GM19025 (cell line): Measurements from ENCODE around the gene HMGXB3.
"Not testable (repeated sequence)": the region's sequence is repeated elsewhere in the genome, so short reads cannot be mapped to it uniquely, and the experiment has no call there.

Experiments used
- ATAC-seq: cut with Tn5 transposase; IDR thresholded peaks from one replicate; pipeline ENCODE4 v1.9.1; 2021; ENCODE audit warnings: mild to moderate bottlenecking, low read depth, moderate library complexity; ENCODE audit not compliant: unreplicated experiment

HMGXB3 gene

GRCh38 chr5:150020249-150020648 is 19.7 kb downstream of the HMGXB3 start:
- ATAC-seq = no peak

GRCh38 chr5:150021491-150022157 is 21.1 kb downstream of the HMGXB3 start:
- no peak for ATAC-seq

- no peak for ATAC-seq
These were observed 21.6 kb downstream of the HMGXB3 start for GRCh38 chr5:150022158-150022531.

GRCh38 chr5:150022681-150023080 is 22.1 kb downstream of the HMGXB3 start:
- ATAC-seq = no peak

- no peak for ATAC-seq
These were observed 22.6 kb downstream of the HMGXB3 start for GRCh38 chr5:150023136-150023535.

GRCh38 chr5:150024346-150024984 is 23.9 kb downstream of the HMGXB3 start:
- no peak for ATAC-seq

- no peak for ATAC-seq
These were observed 26.2 kb downstream of the HMGXB3 start for GRCh38 chr5:150026682-150027172.

GRCh38 chr5:150028047-150028446 is 27.5 kb downstream of the HMGXB3 start:
- not testable (repeated sequence) for ATAC-seq

- no peak for ATAC-seq
These were observed 32.8 kb downstream of the HMGXB3 start for GRCh38 chr5:150033334-150033733.

- ATAC-seq = no peak
These were observed 34.1 kb downstream of the HMGXB3 start for GRCh38 chr5:150034662-150035061.

GRCh38 chr5:150035139-150035895 is 34.8 kb downstream of the HMGXB3 start:
- ATAC-seq = no peak

- no peak for ATAC-seq
These were observed 36.0 kb downstream of the HMGXB3 start for GRCh38 chr5:150036513-150036912.

GRCh38 chr5:150038547-150038946 is 38.0 kb downstream of the HMGXB3 start:
- ATAC-seq = no peak

- ATAC-seq = no peak
These were observed 41.9 kb downstream of the HMGXB3 start for GRCh38 chr5:150042459-150042858.

- ATAC-seq = no peak
These were observed 43.3 kb downstream of the HMGXB3 start for GRCh38 chr5:150043657-150044328.

- no peak for ATAC-seq
These were observed 43.8 kb downstream of the HMGXB3 start for GRCh38 chr5:150044329-150044681.

GRCh38 chr5:150044712-150045111 is 44.2 kb downstream of the HMGXB3 start:
- ATAC-seq = no peak

- no peak for ATAC-seq
These were observed 45.0 kb downstream of the HMGXB3 start for GRCh38 chr5:150045549-150045948.

GRCh38 chr5:150046031-150046430 is 45.5 kb downstream of the HMGXB3 start:
- no peak for ATAC-seq

- ATAC-seq = not testable (repeated sequence)
These were observed 49.8 kb downstream of the HMGXB3 start for GRCh38 chr5:150050172-150050811.
